ENCODE data around the gene ANXA2R.

ANXA2R gene

DNA sequence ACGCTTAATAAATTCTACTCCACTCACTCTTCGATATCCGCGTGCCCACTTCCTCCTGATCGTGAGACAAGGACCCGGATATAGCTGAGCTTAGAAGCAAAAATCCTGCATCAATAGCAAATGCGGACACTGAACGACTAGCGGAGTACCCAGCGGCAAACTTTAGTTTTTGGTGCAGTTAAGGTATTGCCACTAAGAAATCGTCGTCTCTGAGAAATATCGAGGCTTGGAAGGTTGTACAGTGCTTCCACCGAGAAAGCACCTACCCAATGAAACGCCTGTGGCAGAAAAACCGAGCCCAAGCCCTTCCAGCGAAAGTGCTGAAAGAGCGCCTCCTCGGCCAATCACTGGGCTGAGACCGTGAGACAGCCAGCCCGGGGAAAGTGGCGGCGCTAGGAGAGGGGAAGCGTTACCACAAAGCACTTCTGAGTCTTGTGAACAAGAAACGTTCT lies 32.2 kb downstream of the ANXA2R start:
- H3K36me3 ChIP-seq (ENCODE audit: control insufficient read depth in 1 of 2, insufficient read depth in 2 of 2, low read length in 2 of 2), result no peaks in the 10 kb centered on the region
- peak overlapping the region; percentile 60 to 81 for H3K4me3 ChIP-seq (ENCODE audit: low read depth in 1 of 2, low read length in 2 of 2)
- H3K4me1 ChIP-seq (ENCODE audit: control insufficient read depth in 1 of 2, insufficient read depth in 2 of 2, low read length in 2 of 2), result peaks cover 0 to 8% of the 10 kb centered on the region in 2 donors
- H3K9me3 ChIP-seq (ENCODE audit: control insufficient read depth in 1 of 2, low read length in 2 of 2), result no peaks in the 10 kb centered on the region
- H3K27ac ChIP-seq (ENCODE audit: low read length), result peak overlapping the region; percentile 83
- peaks cover 31% of the 10 kb centered on the region for H3K27me3 ChIP-seq (ENCODE audit: low read depth, low read length)

- H3K4me1 ChIP-seq (ENCODE audit: control insufficient read depth in 1 of 2, insufficient read depth in 2 of 2, low read length in 2 of 2), result peaks cover 0 to 8% of the 10 kb centered on the region in 2 donors
- H3K9me3 ChIP-seq (ENCODE audit: control insufficient read depth in 1 of 2, low read length in 2 of 2), result no peaks in the 10 kb centered on the region
- H3K36me3 ChIP-seq (ENCODE audit: control insufficient read depth in 1 of 2, insufficient read depth in 2 of 2, low read length in 2 of 2), result no peaks in the 10 kb centered on the region
- peak overlapping the region; percentile 60 to 81 for H3K4me3 ChIP-seq (ENCODE audit: low read depth in 1 of 2, low read length in 2 of 2)
- H3K27me3 ChIP-seq (ENCODE audit: low read depth, low read length), result peaks cover 31% of the 10 kb centered on the region
- peak overlapping the region; percentile 83 for H3K27ac ChIP-seq (ENCODE audit: low read length)
Measured at GRCh38 chr5:43007246-43007910, 32.7 kb downstream of the ANXA2R start.

GRCh38 chr5:43006424-43007202 lies 33.5 kb downstream of the ANXA2R start:
- peak overlapping the region in 1 of 2 donors; percentile 60 for H3K4me3 ChIP-seq (ENCODE audit: low read depth in 1 of 2, low read length in 2 of 2)
- H3K9me3 ChIP-seq (ENCODE audit: control insufficient read depth in 1 of 2, low read length in 2 of 2), result no peaks in the 10 kb centered on the region
- no peaks in the 10 kb centered on the region for H3K36me3 ChIP-seq (ENCODE audit: control insufficient read depth in 1 of 2, insufficient read depth in 2 of 2, low read length in 2 of 2)
- H3K27me3 ChIP-seq (ENCODE audit: low read depth, low read length), result peaks cover 33% of the 10 kb centered on the region
- no peak overlapping the region for H3K27ac ChIP-seq (ENCODE audit: low read length)
- H3K4me1 ChIP-seq (ENCODE audit: control insufficient read depth in 1 of 2, insufficient read depth in 2 of 2, low read length in 2 of 2), result peaks cover 0 to 8% of the 10 kb centered on the region in 2 donors

DNA sequence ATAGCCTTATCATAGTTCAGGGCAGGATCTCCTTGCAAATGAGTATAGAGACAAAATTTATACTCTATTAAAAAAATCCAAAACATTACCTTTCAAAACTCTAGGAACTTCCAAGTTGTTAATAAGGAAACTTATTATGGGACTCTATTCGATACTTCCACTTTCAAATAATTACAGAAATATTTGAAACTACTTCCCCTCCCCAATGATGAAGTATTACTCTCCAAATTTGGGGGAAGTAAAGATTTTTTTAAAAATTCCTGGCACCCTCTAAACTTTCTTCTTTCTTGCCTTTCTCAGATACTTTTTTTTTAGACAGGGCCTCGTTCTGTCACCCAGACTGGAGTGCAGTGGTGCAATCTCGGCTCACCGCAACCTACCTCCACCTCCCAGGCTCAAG lies 35.1 kb downstream of the ANXA2R start:
- H3K9me3 ChIP-seq (ENCODE audit: control insufficient read depth in 1 of 2, low read length in 2 of 2), result no peaks in the 10 kb centered on the region
- peaks cover 45% of the 10 kb centered on the region for H3K27me3 ChIP-seq (ENCODE audit: low read depth, low read length)
- no peak overlapping the region for H3K27ac ChIP-seq (ENCODE audit: low read length)
- peaks cover 0 to 14% of the 10 kb centered on the region in 2 donors for H3K4me1 ChIP-seq (ENCODE audit: control insufficient read depth in 1 of 2, insufficient read depth in 2 of 2, low read length in 2 of 2)
- no peak overlapping the region for H3K4me3 ChIP-seq (ENCODE audit: low read depth in 1 of 2, low read length in 2 of 2)
- H3K36me3 ChIP-seq (ENCODE audit: control insufficient read depth in 1 of 2, insufficient read depth in 2 of 2, low read length in 2 of 2), result no peaks in the 10 kb centered on the region

DNA sequence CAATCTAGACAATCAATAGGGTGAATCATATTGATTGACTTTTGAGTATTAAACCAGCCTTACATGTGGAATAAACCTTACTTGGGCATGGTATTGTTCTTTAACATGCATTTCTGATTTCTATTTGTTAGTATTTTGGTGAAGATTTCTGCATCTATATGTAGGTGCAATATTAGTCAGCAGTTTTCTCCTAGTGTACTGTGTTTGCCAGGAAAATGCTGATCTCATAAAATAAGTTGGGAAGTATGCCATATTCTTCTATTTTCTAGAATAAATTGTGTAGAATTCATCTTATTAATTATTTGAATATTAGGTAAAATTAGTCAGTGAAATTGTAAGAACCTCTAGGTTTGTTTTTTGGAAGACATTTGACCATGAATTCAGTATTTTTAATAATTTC lies 38.4 kb downstream of the ANXA2R start:
- H3K27me3 ChIP-seq (ENCODE audit: low read depth, low read length), result peaks cover 43% of the 10 kb centered on the region
- H3K36me3 ChIP-seq (ENCODE audit: control insufficient read depth in 1 of 2, insufficient read depth in 2 of 2, low read length in 2 of 2), result no peaks in the 10 kb centered on the region
- H3K27ac ChIP-seq (ENCODE audit: low read length), result no peak overlapping the region

GRCh38 chr5:43000914-43001313 lies 39.2 kb downstream of the ANXA2R start:
- H3K27me3 ChIP-seq (ENCODE audit: low read depth, low read length), result peaks cover 46% of the 10 kb centered on the region
- no peak overlapping the region for H3K4me3 ChIP-seq (ENCODE audit: low read depth in 1 of 2, low read length in 2 of 2)
- H3K9me3 ChIP-seq (ENCODE audit: control insufficient read depth in 1 of 2, low read length in 2 of 2), result no peaks in the 10 kb centered on the region
- no peak overlapping the region for H3K27ac ChIP-seq (ENCODE audit: low read length)
- peaks cover 0 to 6% of the 10 kb centered on the region in 2 donors for H3K4me1 ChIP-seq (ENCODE audit: control insufficient read depth in 1 of 2, insufficient read depth in 2 of 2, low read length in 2 of 2)
- no peaks in the 10 kb centered on the region for H3K36me3 ChIP-seq (ENCODE audit: control insufficient read depth in 1 of 2, insufficient read depth in 2 of 2, low read length in 2 of 2)

More for the DNA sequence above, 38.4 kb downstream of the ANXA2R start:
- peaks cover 0 to 6% of the 10 kb centered on the region in 2 donors for H3K4me1 ChIP-seq (ENCODE audit: control insufficient read depth in 1 of 2, insufficient read depth in 2 of 2, low read length in 2 of 2)
- no peaks in the 10 kb centered on the region for H3K9me3 ChIP-seq (ENCODE audit: control insufficient read depth in 1 of 2, low read length in 2 of 2)
- no peak overlapping the region for H3K4me3 ChIP-seq (ENCODE audit: low read depth in 1 of 2, low read length in 2 of 2)

DNA sequence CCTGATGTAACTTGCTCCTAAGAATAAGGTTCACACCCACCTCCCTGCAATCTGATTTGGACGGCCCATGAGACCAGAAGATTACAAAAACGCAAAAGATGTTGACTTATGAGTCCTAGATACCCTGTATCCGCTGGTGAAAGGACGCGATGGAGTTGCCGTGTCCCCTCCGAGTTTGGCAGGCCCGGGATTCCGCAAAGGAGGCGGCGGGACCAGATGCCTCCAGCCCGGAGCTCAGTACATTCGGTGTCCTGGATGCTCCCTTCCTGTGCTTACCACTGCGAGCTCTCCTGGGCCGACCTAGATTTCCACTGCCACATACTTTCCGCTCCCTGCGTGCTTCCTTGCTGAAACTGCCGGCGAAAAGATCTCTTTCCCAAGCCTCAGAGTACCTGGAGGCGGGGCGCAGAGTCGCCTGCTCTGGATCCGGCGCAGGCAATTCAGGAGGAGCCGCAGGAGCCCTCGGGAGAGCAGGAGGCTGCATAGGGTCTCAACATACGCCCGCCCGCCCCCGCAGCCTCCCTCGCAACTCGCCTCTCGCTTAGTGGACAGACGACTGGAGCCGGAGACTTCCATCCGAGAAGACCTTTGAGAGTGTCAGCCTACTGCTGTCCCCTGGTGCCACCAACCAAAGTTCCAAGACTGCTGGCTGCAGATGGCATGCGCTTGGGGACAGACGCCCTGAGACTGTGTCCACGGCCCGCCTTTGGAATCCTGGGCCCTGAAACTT lies 39.8 kb downstream of the ANXA2R start:
- H3K27ac ChIP-seq (ENCODE audit: low read length), result no peak overlapping the region
- H3K9me3 ChIP-seq (ENCODE audit: control insufficient read depth in 1 of 2, low read length in 2 of 2), result no peaks in the 10 kb centered on the region
- H3K27me3 ChIP-seq (ENCODE audit: low read depth, low read length), result peaks cover 50% of the 10 kb centered on the region
- H3K4me1 ChIP-seq (ENCODE audit: control insufficient read depth in 1 of 2, insufficient read depth in 2 of 2, low read length in 2 of 2), result peaks cover 0 to 6% of the 10 kb centered on the region in 2 donors
- no peaks in the 10 kb centered on the region for H3K36me3 ChIP-seq (ENCODE audit: control insufficient read depth in 1 of 2, insufficient read depth in 2 of 2, low read length in 2 of 2)
- H3K4me3 ChIP-seq (ENCODE audit: low read depth in 1 of 2, low read length in 2 of 2), result peak overlapping the region; percentile 3 to 28

DNA sequence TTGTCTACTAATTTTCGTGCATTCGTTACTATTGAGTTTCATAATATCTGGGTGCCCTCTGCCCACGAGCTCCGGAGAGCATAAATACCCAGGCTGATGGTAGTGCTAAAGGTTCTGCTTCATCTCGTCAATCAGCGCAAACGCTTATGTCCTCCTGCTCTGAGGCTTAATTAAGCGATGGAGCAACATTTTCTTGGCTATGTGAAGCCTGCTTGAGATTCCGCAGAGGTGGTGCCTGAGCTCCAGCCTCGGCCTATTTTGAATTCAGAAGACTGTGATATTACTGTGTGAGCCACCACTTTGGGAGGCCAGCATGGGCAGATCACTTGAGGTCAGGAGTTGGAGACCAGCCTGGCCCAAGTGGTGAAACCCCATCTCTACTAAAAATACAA lies 44.8 kb downstream of the ANXA2R start:
- Histone ChIP-seq H3K27me3 (ENCODE audit: low read depth, low read length) (peaks cover 80% of the 10 kb centered on the region), H3K4me1 (ENCODE audit: control insufficient read depth in 1 of 2, insufficient read depth in 2 of 2, low read length in 2 of 2) (peaks cover 0 to 15% of the 10 kb centered on the region in 2 donors), H3K36me3 (ENCODE audit: control insufficient read depth in 1 of 2, insufficient read depth in 2 of 2, low read length in 2 of 2) (peaks cover 0 to 4% of the 10 kb centered on the region in 2 donors), H3K9me3 (ENCODE audit: control insufficient read depth in 1 of 2, low read length in 2 of 2) (peaks cover 3 to 8% of the 10 kb centered on the region in 2 donors), H3K27ac (ENCODE audit: low read length) (peak overlapping the region; percentile 89), H3K4me3 (ENCODE audit: low read depth in 1 of 2, low read length in 2 of 2) (peak overlapping the region; percentile 58 to 74)

DNA sequence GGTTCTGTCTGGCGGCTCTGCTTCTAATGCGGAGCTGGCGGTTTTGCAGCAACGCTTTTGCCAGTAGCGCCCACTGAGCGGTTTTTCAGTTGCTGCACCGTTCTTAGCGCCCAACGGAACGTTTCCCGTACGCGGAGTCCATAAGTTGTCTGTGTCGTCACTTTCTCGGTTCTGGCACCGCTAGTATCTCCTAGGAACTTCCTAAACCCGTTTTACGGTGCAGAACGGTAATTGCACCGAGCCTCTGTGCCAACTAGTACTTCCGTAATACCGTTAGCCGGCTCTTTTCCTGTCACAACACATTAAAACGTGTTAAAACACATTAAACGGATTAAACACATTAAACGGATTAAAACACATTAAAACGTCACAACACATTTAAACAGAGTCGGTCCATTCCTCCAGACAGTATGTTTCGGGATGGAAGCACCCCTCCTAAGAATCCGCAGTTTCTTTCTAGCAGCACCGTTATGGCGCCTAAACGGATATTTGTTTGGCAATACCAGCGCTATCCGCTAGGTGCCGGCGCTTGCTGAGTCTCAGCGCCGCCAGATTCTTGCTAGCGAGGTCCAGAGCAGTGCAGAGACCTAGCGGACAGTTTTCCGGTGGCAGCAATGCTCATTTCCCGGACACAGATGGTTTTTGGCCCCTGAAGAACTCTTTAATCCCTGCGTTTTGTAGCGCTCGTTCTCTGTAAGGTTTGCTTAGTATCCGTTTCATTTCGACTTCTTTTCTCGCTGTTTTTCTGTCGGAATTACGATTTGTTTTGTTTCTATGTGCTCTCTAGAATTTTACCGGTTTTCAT lies 45.4 kb downstream of the ANXA2R start:
- H3K36me3 ChIP-seq (ENCODE audit: control insufficient read depth in 1 of 2, insufficient read depth in 2 of 2, low read length in 2 of 2), result peaks cover 0 to 4% of the 10 kb centered on the region in 2 donors
- peak overlapping the region; percentile 89 for H3K27ac ChIP-seq (ENCODE audit: low read length)
- peaks cover 0 to 11% of the 10 kb centered on the region in 2 donors for H3K4me1 ChIP-seq (ENCODE audit: control insufficient read depth in 1 of 2, insufficient read depth in 2 of 2, low read length in 2 of 2)
- H3K9me3 ChIP-seq (ENCODE audit: control insufficient read depth in 1 of 2, low read length in 2 of 2), result peaks cover 3 to 8% of the 10 kb centered on the region in 2 donors
- peaks cover 74% of the 10 kb centered on the region for H3K27me3 ChIP-seq (ENCODE audit: low read depth, low read length)
- H3K4me3 ChIP-seq (ENCODE audit: low read depth in 1 of 2, low read length in 2 of 2), result peak overlapping the region; percentile 58 to 74

DNA sequence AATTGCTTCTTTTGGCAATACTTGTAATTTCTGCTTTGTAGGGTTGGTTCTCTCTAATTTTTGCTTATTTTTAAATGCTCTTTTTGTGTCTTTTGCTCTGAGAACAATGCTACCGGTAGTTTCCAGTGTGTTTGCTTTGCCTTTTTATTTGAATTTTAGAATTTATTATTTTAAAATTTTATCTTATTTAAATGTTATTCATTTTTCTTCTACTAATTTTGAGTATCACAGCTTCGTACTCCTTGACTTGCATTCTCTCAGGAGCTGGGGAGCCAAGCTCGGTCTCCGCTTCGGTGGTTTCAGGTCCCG lies 45.9 kb downstream of the ANXA2R start:
- peaks cover 0 to 11% of the 10 kb centered on the region in 2 donors for H3K4me1 ChIP-seq (ENCODE audit: control insufficient read depth in 1 of 2, insufficient read depth in 2 of 2, low read length in 2 of 2)
- peaks cover 0 to 4% of the 10 kb centered on the region in 2 donors for H3K36me3 ChIP-seq (ENCODE audit: control insufficient read depth in 1 of 2, insufficient read depth in 2 of 2, low read length in 2 of 2)
- H3K9me3 ChIP-seq (ENCODE audit: control insufficient read depth in 1 of 2, low read length in 2 of 2), result peaks cover 3 to 8% of the 10 kb centered on the region in 2 donors
- peak overlapping the region; percentile 58 to 74 for H3K4me3 ChIP-seq (ENCODE audit: low read depth in 1 of 2, low read length in 2 of 2)
- H3K27me3 ChIP-seq (ENCODE audit: low read depth, low read length), result peaks cover 70% of the 10 kb centered on the region
- H3K27ac ChIP-seq (ENCODE audit: low read length), result peak overlapping the region; percentile 89

Data from muscle layer of duodenum (tissue), 2 donors.